Adipocyte (in vitro differentiated cells): ENCODE results near the gene POU3F2.

Source experiments
- DNase-seq: peaks from one replicate; pipeline ENCODE4 v3.0.0-alpha.2; 2015; ENCODE audit warnings: low read depth
- H3K27me3 ChIP-seq: replicated peaks from 2 replicates; pipeline ENCODE4 v1.7.0; 2013; ENCODE audit warnings: mild to moderate bottlenecking, low read length, moderate library complexity; ENCODE audit not compliant: control insufficient read depth, insufficient read depth
- H3K36me3 ChIP-seq: 2 replicates; pipeline ENCODE4 v1.7.0; 2013; ENCODE audit warnings: low read length, mild to moderate bottlenecking, moderate library complexity; ENCODE audit not compliant: control insufficient read depth, insufficient read depth, severe bottlenecking
- H3K4me1 ChIP-seq: 2 replicates; pipeline ENCODE4 v1.7.0; 2013; ENCODE audit warnings: mild to moderate bottlenecking, low read length, moderate library complexity; ENCODE audit not compliant: control insufficient read depth, insufficient read depth
- H3K4me3 ChIP-seq: 2 replicates; pipeline ENCODE4 v1.7.0; 2013; ENCODE audit warnings: mild to moderate bottlenecking, low read length, moderate library complexity
- H3K9ac ChIP-seq: 2 replicates; pipeline ENCODE4 v1.7.0; 2013; ENCODE audit warnings: mild to moderate bottlenecking, low read length, moderate library complexity
- H3K9me3 ChIP-seq: 2 replicates; pipeline ENCODE4 v1.7.0; 2013; ENCODE audit warnings: mild to moderate bottlenecking, low read length, moderate library complexity; ENCODE audit not compliant: control insufficient read depth

Gene POU3F2

GRCh38 chr6:98823428-98824161, 10.8 kb upstream of the POU3F2 start:
- Histone ChIP-seq H3K4me3 (peak overlapping the region; percentile 7), H3K4me1 (peaks cover 7% of the 10 kb centered on the region), H3K9ac (no peak overlapping the region), H3K27me3 (peaks cover 79% of the 10 kb centered on the region), H3K9me3 (peaks cover 3% of the 10 kb centered on the region), H3K36me3 (no peaks in the 10 kb centered on the region)
- no peak for DNase-seq

GRCh38 chr6:98824162-98824901, 10.0 kb upstream of the POU3F2 start:
- Histone ChIP-seq H3K4me3 (peak overlapping the region; percentile 7), H3K9me3 (peaks cover 3% of the 10 kb centered on the region), H3K27me3 (peaks cover 83% of the 10 kb centered on the region), H3K4me1 (peaks cover 7% of the 10 kb centered on the region), H3K9ac (no peak overlapping the region), H3K36me3 (no peaks in the 10 kb centered on the region)
- no peak for DNase-seq

GRCh38 chr6:98824902-98825599, 9.3 kb upstream of the POU3F2 start:
- Histone ChIP-seq H3K4me3 (no peak overlapping the region), H3K9me3 (peaks cover 3% of the 10 kb centered on the region), H3K9ac (no peak overlapping the region), H3K36me3 (no peaks in the 10 kb centered on the region), H3K4me1 (peaks cover 7% of the 10 kb centered on the region), H3K27me3 (peaks cover 86% of the 10 kb centered on the region)
- no peak for DNase-seq

GRCh38 chr6:98825600-98826230, 8.7 kb upstream of the POU3F2 start:
- peaks cover 86% of the 10 kb centered on the region for H3K27me3 ChIP-seq
- H3K9me3 ChIP-seq: peaks cover 3% of the 10 kb centered on the region
- no peaks in the 10 kb centered on the region for H3K36me3 ChIP-seq
- H3K4me1 ChIP-seq: peaks cover 7% of the 10 kb centered on the region
- no peak for DNase-seq
- no peak overlapping the region for H3K9ac ChIP-seq
- no peak overlapping the region for H3K4me3 ChIP-seq

GRCh38 chr6:98827295-98828159, 6.8 kb upstream of the POU3F2 start:
- Histone ChIP-seq H3K4me1 (peaks cover 12% of the 10 kb centered on the region), H3K9me3 (no peaks in the 10 kb centered on the region), H3K36me3 (no peaks in the 10 kb centered on the region), H3K4me3 (no peak overlapping the region), H3K9ac (no peak overlapping the region), H3K27me3 (peaks cover 87% of the 10 kb centered on the region)
- DNase-seq: no peak

GRCh38 chr6:98828211-98828788, 6.1 kb upstream of the POU3F2 start:
- H3K4me1 ChIP-seq: peaks cover 20% of the 10 kb centered on the region
- no peaks in the 10 kb centered on the region for H3K36me3 ChIP-seq
- no peak for DNase-seq
- H3K4me3 ChIP-seq: no peak overlapping the region
- H3K9ac ChIP-seq: no peak overlapping the region
- H3K27me3 ChIP-seq: peaks cover 88% of the 10 kb centered on the region
- no peaks in the 10 kb centered on the region for H3K9me3 ChIP-seq

- Histone ChIP-seq H3K27me3 (peaks cover 82% of the 10 kb centered on the region), H3K9me3 (no peaks in the 10 kb centered on the region), H3K9ac (no peak overlapping the region), H3K4me1 (peaks cover 27% of the 10 kb centered on the region), H3K36me3 (no peaks in the 10 kb centered on the region), H3K4me3 (no peak overlapping the region)
- DNase-seq: no peak
Measured at GRCh38 chr6:98828941-98829411, 5.4 kb upstream of the POU3F2 start.

- Histone ChIP-seq H3K36me3 (no peaks in the 10 kb centered on the region), H3K27me3 (peaks cover 72% of the 10 kb centered on the region), H3K4me3 (no peak overlapping the region), H3K9me3 (no peaks in the 10 kb centered on the region), H3K9ac (no peak overlapping the region), H3K4me1 (peaks cover 25% of the 10 kb centered on the region)
- DNase-seq: no peak
Measured at GRCh38 chr6:98830146-98830545, 4.2 kb upstream of the POU3F2 start.

- H3K9ac ChIP-seq: no peak overlapping the region
- DNase-seq: no peak
- H3K27me3 ChIP-seq: peaks cover 68% of the 10 kb centered on the region
- H3K36me3 ChIP-seq: no peaks in the 10 kb centered on the region
- H3K4me3 ChIP-seq: no peak overlapping the region
- H3K4me1 ChIP-seq: peaks cover 20% of the 10 kb centered on the region
- no peaks in the 10 kb centered on the region for H3K9me3 ChIP-seq
Measured at GRCh38 chr6:98831057-98831958, 3.1 kb upstream of the POU3F2 start.
